ENCODE measurements around the gene ZNF865.

DNA sequence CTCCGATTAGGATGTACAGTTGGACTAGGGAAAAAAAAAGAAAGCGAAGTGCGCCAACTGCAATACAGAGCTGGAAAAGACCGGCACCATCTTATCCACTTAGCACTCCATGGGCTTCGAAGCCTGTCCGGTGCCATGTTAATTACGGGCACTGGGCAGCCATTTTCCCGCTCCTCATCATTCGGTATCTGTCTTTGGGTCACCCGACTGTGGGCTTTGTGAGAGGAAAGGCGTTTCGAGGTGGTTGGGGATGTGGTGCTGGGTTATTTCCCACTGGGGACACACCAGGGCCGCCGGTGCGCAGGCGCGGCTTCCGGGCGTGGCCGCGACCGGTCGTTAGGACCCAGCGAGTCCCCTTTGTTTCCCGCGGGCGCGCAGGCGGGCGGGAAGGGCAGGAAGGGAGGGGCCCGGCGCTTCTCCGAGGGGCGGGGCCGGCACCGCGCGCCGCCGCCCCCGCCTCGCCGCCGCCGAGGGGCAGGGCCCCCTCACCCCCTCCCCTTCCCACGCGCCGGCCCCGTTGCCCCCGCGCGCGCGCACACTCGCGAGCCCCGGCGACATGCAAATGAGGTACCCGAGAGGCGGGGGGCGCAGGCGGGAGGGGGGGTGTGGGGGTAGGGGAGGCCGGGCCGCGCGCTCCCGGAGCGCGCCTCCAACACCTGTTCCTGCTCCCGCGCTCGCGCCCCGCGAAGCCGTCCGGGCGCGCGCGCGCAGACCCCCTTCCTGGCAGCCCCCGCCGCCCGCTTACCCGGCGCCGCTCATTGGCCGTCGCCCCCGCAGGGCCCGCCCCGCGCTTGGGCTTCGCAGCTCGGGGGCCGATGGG, 5.4 kb upstream of the ZNF865 start, which contains the start of gene ZNF524:
- TF ChIP-seq POLR2A (IDR thresholded peaks at IDR 0.05) (no peak), POLR2AphosphoS5 (IDR thresholded peaks at IDR 0.05) (peak in 2 of 3 donors; percentile 54 to 82)
- TF ChIP-seq, protein P1, sequence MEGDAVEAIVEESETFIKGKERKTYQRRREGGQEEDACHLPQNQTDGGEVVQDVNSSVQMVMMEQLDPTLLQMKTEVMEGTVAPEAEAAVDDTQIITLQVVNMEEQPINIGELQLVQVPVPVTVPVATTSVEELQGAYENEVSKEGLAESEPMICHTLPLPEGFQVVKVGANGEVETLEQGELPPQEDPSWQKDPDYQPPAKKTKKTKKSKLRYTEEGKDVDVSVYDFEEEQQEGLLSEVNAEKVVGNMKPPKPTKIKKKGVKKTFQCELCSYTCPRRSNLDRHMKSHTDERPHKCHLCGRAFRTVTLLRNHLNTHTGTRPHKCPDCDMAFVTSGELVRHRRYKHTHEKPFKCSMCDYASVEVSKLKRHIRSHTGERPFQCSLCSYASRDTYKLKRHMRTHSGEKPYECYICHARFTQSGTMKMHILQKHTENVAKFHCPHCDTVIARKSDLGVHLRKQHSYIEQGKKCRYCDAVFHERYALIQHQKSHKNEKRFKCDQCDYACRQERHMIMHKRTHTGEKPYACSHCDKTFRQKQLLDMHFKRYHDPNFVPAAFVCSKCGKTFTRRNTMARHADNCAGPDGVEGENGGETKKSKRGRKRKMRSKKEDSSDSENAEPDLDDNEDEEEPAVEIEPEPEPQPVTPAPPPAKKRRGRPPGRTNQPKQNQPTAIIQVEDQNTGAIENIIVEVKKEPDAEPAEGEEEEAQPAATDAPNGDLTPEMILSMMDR (IDR thresholded peaks at IDR 0.05 in 8 of 11, conservative IDR thresholded peaks at IDR 0.05 in 3 of 11): peak in 1 of 11 experiments; percentile 4
